Measurements from ENCODE around the gene RNPEPL1. TPM values are rescaled to one million over a fixed set of nuclear protein-coding genes. Genes with fewer than 3 reads are reported as not detected.

Gene RNPEPL1
- total RNA-seq, 2 donors from 2014 or later, result 27.2 to 52.7 TPM

DNA sequence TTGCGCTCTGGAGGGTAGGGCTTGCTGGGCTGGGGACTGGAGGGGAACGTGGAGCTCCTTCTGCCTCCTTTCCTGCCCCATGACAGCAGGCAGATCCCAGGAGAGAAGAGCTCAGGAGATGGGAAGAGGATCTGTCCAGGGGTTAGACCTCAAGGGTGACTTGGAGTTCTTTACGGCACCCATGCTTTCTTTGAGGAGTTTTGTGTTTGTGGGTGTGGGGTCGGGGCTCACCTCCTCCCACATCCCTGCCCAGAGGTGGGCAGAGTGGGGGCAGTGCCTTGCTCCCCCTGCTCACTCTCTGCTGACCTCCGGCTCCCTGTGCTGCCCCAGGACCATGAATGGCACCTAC, 61.3 kb downstream of the RNPEPL1 start:
- Mint-ChIP-seq H3K9me3 (peaks cover 5% of the 10 kb centered on the region), H3K36me3 (ENCODE audit: low read depth) (no peaks in the 10 kb centered on the region), H3K4me3 (no peak overlapping the region), H3K27ac (no peak overlapping the region), H3K27me3 (no peaks in the 10 kb centered on the region), H3K4me1 (no peaks in the 10 kb centered on the region)
- no peak for ATAC-seq (replicated peaks)

DNA sequence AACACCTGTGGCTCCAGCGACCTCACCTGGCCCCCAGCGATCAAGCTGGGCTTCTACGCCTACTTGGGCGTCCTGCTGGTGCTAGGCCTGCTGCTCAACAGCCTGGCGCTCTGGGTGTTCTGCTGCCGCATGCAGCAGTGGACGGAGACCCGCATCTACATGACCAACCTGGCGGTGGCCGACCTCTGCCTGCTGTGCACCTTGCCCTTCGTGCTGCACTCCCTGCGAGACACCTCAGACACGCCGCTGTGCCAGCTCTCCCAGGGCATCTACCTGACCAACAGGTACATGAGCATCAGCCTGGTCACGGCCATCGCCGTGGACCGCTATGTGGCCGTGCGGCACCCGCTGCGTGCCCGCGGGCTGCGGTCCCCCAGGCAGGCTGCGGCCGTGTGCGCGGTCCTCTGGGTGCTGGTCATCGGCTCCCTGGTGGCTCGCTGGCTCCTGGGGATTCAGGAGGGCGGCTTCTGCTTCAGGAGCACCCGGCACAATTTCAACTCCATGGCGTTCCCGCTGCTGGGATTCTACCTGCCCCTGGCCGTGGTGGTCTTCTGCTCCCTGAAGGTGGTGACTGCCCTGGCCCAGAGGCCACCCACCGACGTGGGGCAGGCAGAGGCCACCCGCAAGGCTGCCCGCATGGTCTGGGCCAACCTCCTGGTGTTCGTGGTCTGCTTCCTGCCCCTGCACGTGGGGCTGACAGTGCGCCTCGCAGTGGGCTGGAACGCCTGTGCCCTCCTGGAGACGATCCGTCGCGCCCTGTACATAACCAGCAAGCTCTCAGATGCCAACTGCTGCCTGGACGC, 61.9 kb downstream of the RNPEPL1 start:
- Mint-ChIP-seq H3K27ac (no peak overlapping the region), H3K9me3 (peaks cover 5% of the 10 kb centered on the region), H3K36me3 (ENCODE audit: low read depth) (no peaks in the 10 kb centered on the region), H3K27me3 (no peaks in the 10 kb centered on the region), H3K4me3 (no peak overlapping the region), H3K4me1 (no peaks in the 10 kb centered on the region)
- no peak for ATAC-seq (replicated peaks)

Other genes with a start within 250 kb of the RNPEPL1 start
- gene GPC1, start 132.8 kb upstream of the RNPEPL1 start, total RNA-seq, result 1 to 10 TPM; 4.0 to 4.6 TPM
- gene ANKMY1, start 10.5 kb upstream of the RNPEPL1 start, total RNA-seq, result 10 to 100 TPM; 14.5 to 28.8 TPM
- gene DUSP28, start 8.1 kb upstream of the RNPEPL1 start, total RNA-seq, result 1 to 10 TPM; 3.6 to 8.3 TPM
- 10 to 100 TPM; 28.6 to 42.3 TPM for gene CAPN10, start 18.2 kb downstream of the RNPEPL1 start, total RNA-seq
- 1 to 10 TPM; 2.0 to 4.4 TPM for gene GPR35, start 57.0 kb downstream of the RNPEPL1 start, total RNA-seq
- gene AQP12B, start 114.4 kb downstream of the RNPEPL1 start, total RNA-seq, result not detected
- gene AQP12A, start 123.4 kb downstream of the RNPEPL1 start, total RNA-seq, result not detected